Epithelial cell of esophagus (primary cell): Measurements from ENCODE around the gene MDK.

Source experiments
- DNase-seq: peaks from one replicate; pipeline ENCODE4 v3.0.0; 2010; ENCODE audit warnings: low read depth
- H3K4me3 ChIP-seq: 2 replicates; pipeline ENCODE4 v1.5.1; 2011; ENCODE audit warnings: mild to moderate bottlenecking, low read length, control low read depth
- CTCF ChIP-seq: IDR thresholded peaks from 2 replicates; pipeline ENCODE4 v1.5.1; 2011; ENCODE audit warnings: low read depth, mild to moderate bottlenecking, low read length, control low read depth, inconsistent platforms; ENCODE audit not compliant: insufficient read depth; ENCODE audit errors: missing control alignments

Gene MDK

GRCh38 chr11:46383404-46383758 lies 1.9 kb downstream of the MDK start:
- TF ChIP-seq CTCF, result no peak
- H3K4me3 ChIP-seq, result no peak overlapping the region
- DNase-seq, result no peak

GRCh38 chr11:46383974-46384701 lies 2.7 kb downstream of the MDK start:
- peak; percentile 52 for DNase-seq
- no peak overlapping the region for H3K4me3 ChIP-seq
- no peak for TF ChIP-seq CTCF

- H3K4me3 ChIP-seq, result no peak overlapping the region
- no peak for TF ChIP-seq CTCF
- DNase-seq, result no peak
Observed at GRCh38 chr11:46385169-46386004, 3.9 kb downstream of the MDK start.

- no peak for TF ChIP-seq CTCF
- H3K4me3 ChIP-seq, result no peak overlapping the region
- DNase-seq, result no peak
Observed at GRCh38 chr11:46386005-46386578, 4.6 kb downstream of the MDK start.

GRCh38 chr11:46386674-46387073 lies 5.2 kb downstream of the MDK start:
- peak; percentile 58 for DNase-seq
- no peak overlapping the region for H3K4me3 ChIP-seq
- no peak for TF ChIP-seq CTCF

GRCh38 chr11:46387456-46387855 lies 6.0 kb downstream of the MDK start:
- TF ChIP-seq CTCF, result no peak
- no peak for DNase-seq
- no peak overlapping the region for H3K4me3 ChIP-seq
